Measurements from ENCODE around the gene ACOT7.
A peak's percentile ranks its signal among the peaks of the same experiment; 100 is the strongest.

ACOT7 gene

DNA sequence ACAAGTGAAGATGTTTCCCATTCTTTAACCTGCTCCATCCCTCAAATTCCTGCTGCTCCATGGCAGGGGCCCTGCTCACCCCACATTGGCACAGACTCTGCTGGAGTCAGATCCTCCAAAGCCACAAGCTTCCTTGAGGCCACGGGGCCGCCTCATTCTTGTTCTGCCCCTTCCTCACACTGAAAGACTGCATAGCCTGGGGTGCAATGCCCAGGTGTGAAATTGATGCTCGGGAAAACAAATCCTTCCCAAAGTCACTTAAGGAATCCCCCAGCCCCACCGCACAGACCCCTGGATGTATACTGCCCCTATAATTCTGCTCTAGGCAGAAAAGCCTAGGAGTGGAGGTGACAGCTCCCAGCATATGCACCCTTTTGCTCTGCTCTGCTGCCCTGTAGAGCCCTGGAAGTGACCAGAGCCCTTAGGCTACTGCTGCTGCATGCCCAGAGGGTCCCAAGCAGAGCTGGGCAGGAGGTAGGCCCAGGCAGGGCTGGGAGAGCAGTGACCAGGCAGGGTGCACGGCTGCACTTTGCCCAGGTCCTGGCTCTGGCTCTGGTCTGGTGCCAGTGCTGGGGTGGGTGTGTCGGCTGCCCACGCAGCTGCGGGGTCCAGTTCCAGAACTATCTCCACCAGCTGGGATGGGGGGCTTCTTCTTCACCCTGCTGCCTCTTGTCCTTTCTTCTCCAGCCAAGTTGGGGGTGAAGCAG, 24.5 kb upstream of the ACOT7 start:
- DNase-seq (ENCODE audit: insufficient read length, low spot score) (no peak), FAIRE-seq (no peak)
- no peak for TF ChIP-seq POU2F2 (IDR thresholded peaks at IDR 0.05; ENCODE audit: low read depth, low read length)
- TF ChIP-seq PAX5 (IDR thresholded peaks at IDR 0.05; ENCODE audit: insufficient read depth, low read length, severe bottlenecking), result no peak
- TF ChIP-seq TAF1 (IDR thresholded peaks at IDR 0.05; ENCODE audit: low read depth, low read length), result no peak
- no peak for TF ChIP-seq POLR2A (IDR thresholded peaks at IDR 0.05; ENCODE audit: low read depth, low read length)
- no peak for TF ChIP-seq SPI1 (IDR thresholded peaks at IDR 0.05; ENCODE audit: low read depth, low read length)
- no peak for TF ChIP-seq POLR2AphosphoS5 (IDR thresholded peaks at IDR 0.05; ENCODE audit: low read depth, low read length)

DNA sequence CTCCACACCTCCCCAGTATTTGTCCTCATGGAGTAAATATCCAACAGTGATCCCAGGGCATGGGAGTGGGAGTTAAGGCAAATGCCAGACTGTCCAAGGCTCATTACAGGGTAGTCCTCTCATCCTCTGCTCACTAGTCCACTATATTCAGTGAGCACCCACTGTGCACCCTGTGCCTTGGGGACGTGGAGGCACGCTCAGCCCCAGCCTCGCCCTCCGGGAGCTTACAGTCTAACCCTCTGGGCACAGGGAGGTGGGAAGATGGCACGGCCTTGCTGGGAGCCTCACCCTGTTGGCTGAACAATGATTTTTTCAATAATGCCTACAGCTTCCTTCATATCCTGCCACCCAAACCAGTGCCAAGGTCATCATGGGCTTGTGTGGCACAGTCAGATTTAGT, 23.3 kb upstream of the ACOT7 start:
- FAIRE-seq, result no peak
- TF ChIP-seq POU2F2 (IDR thresholded peaks at IDR 0.05; ENCODE audit: low read depth, low read length), result no peak
- TF ChIP-seq PAX5 (IDR thresholded peaks at IDR 0.05; ENCODE audit: insufficient read depth, low read length, severe bottlenecking), result no peak
- no peak for TF ChIP-seq TAF1 (IDR thresholded peaks at IDR 0.05; ENCODE audit: low read depth, low read length)
- TF ChIP-seq SPI1 (IDR thresholded peaks at IDR 0.05; ENCODE audit: low read depth, low read length), result no peak
- TF ChIP-seq POLR2AphosphoS5 (IDR thresholded peaks at IDR 0.05; ENCODE audit: low read depth, low read length), result no peak
- no peak for TF ChIP-seq POLR2A (IDR thresholded peaks at IDR 0.05; ENCODE audit: low read depth, low read length)
- DNase-seq (ENCODE audit: insufficient read length, low spot score), result no peak

DNA sequence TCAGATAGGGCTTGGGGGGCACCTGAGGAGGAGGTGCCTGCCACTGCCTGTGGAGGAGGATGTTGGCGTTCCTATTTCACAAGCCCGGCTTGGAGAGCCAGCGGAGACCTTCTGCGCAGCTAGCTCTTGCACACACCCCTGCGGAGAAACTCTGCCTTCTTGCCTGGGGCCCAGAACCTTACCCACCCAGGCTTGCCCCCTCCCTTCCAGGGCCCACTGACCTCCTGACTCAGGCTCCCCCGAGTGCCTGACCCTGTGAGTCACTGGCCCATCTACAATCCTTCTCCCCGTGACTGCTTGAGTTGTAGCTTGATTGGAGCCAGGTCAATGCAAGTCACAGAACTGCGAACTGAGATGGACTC, 22.7 kb upstream of the ACOT7 start:
- TF ChIP-seq TAF1 (IDR thresholded peaks at IDR 0.05; ENCODE audit: low read depth, low read length), result no peak
- TF ChIP-seq POLR2A (IDR thresholded peaks at IDR 0.05; ENCODE audit: low read depth, low read length), result no peak
- TF ChIP-seq POLR2AphosphoS5 (IDR thresholded peaks at IDR 0.05; ENCODE audit: low read depth, low read length), result no peak
- TF ChIP-seq SPI1 (IDR thresholded peaks at IDR 0.05; ENCODE audit: low read depth, low read length), result no peak
- no peak for TF ChIP-seq POU2F2 (IDR thresholded peaks at IDR 0.05; ENCODE audit: low read depth, low read length)
- TF ChIP-seq PAX5 (IDR thresholded peaks at IDR 0.05; ENCODE audit: insufficient read depth, low read length, severe bottlenecking), result no peak

DNA sequence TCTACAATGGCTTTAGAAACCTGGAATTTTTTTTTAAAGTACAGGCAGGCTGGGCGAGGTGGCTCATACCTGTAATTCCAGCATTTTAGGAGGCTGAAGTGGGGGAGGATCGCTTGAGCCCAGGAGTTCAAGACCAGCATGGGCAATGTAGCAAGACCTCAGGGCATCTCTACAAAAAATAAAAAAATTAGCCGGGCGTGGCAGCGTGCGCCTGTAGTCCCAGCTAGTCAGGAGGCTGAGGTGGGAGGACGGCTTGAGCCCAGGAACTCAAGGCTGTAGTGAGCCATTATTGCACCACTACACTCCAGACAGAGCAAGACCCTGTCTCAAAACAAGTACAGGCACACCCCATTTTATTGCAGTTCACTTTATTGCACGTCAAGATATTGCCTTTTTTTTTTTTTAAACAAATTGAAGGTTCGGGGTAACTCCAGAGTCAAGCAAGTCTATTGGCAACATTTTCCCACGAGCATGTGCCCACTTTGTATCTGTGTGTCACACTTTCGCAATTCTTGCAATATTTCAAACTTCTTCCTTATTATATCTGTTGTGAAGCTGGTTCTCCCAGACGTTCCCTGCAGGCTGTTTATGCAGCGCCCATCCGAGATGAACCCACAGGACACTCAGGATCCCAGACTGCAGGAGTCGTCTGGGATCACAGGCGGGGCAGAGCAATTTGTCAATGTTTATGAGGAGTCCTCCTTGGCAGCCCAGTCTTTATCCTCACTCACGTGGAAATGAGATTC, 21.5 kb upstream of the ACOT7 start:
- no peak for TF ChIP-seq POU2F2 (IDR thresholded peaks at IDR 0.05; ENCODE audit: low read depth, low read length)
- no peak for TF ChIP-seq SPI1 (IDR thresholded peaks at IDR 0.05; ENCODE audit: low read depth, low read length)
- no peak for TF ChIP-seq POLR2A (IDR thresholded peaks at IDR 0.05; ENCODE audit: low read depth, low read length)
- TF ChIP-seq POLR2AphosphoS5 (IDR thresholded peaks at IDR 0.05; ENCODE audit: low read depth, low read length), result no peak
- no peak for TF ChIP-seq PAX5 (IDR thresholded peaks at IDR 0.05; ENCODE audit: insufficient read depth, low read length, severe bottlenecking)
- TF ChIP-seq TAF1 (IDR thresholded peaks at IDR 0.05; ENCODE audit: low read depth, low read length), result no peak
- no peak for DNase-seq (ENCODE audit: insufficient read length, low spot score)
- peak; percentile 20 for FAIRE-seq

More for the DNA sequence above, 22.7 kb upstream of the ACOT7 start:
- DNase-seq (ENCODE audit: insufficient read length, low spot score) (no peak), FAIRE-seq (no peak)

DNA sequence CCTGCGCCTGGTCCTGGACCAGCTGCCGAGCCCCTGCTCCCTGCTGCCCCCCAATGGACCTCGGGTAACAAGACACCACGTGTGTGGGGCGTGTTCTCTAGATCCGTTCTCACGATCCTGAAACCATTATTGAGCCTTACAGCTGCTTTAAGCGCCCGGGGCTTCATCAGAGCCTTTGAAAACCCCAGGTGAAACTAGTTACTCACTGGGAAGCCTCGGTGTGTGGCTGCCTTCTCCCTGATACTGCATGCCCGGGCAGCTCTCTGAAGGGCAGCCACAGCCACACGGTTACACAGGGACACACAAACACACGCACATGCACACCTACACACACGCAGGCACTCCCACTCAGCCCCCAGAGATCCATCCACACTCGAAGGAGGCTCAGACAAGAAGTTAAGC, 20.9 kb upstream of the ACOT7 start:
- no peak for DNase-seq (ENCODE audit: insufficient read length, low spot score)
- FAIRE-seq, result peak; percentile 76
- peak; percentile 44; the same call in 1 of the 2 replicates for TF ChIP-seq POU2F2 (IDR thresholded peaks at IDR 0.05; ENCODE audit: low read depth, low read length)
- peak; percentile 50; the same call in 1 of the 2 replicates for TF ChIP-seq POLR2A (IDR thresholded peaks at IDR 0.05; ENCODE audit: low read depth, low read length)
- TF ChIP-seq SPI1 (IDR thresholded peaks at IDR 0.05; ENCODE audit: low read depth, low read length), result no peak
- 0 out of 2 replicates have a peak, but pooled peaks have one; percentile 23 for TF ChIP-seq POLR2AphosphoS5 (IDR thresholded peaks at IDR 0.05; ENCODE audit: low read depth, low read length)
- 0 out of 2 replicates have a peak, but pooled peaks have one; percentile 6 for TF ChIP-seq TAF1 (IDR thresholded peaks at IDR 0.05; ENCODE audit: low read depth, low read length)
- peak; percentile 24 for TF ChIP-seq PAX5 (IDR thresholded peaks at IDR 0.05; ENCODE audit: insufficient read depth, low read length, severe bottlenecking)

DNA sequence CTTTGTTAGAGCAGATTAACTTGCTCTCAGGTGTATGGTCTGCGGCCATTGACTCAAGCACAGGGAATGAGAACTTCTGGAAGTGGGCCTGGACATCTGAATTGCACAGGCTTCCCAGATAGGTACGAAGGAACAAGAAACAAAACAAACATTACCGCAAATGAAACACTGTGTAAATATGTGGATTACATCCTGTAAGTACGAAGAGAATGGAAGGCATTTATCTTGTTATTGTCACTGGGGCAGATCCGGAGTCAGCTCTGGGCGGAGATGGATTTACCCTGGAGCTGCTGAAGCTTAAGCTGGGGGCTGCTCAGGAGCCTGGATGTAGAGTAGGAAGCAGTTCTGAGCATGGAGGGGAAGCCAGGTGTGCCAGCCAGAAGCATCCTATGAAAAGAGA, 19.3 kb upstream of the ACOT7 start:
- no peak for DNase-seq (ENCODE audit: insufficient read length, low spot score)
- no peak for FAIRE-seq
- TF ChIP-seq SPI1 (IDR thresholded peaks at IDR 0.05; ENCODE audit: low read depth, low read length), result no peak
- no peak for TF ChIP-seq PAX5 (IDR thresholded peaks at IDR 0.05; ENCODE audit: insufficient read depth, low read length, severe bottlenecking)
- no peak for TF ChIP-seq POU2F2 (IDR thresholded peaks at IDR 0.05; ENCODE audit: low read depth, low read length)
- no peak for TF ChIP-seq TAF1 (IDR thresholded peaks at IDR 0.05; ENCODE audit: low read depth, low read length)
- no peak for TF ChIP-seq POLR2AphosphoS5 (IDR thresholded peaks at IDR 0.05; ENCODE audit: low read depth, low read length)
- no peak for TF ChIP-seq POLR2A (IDR thresholded peaks at IDR 0.05; ENCODE audit: low read depth, low read length)

DNA sequence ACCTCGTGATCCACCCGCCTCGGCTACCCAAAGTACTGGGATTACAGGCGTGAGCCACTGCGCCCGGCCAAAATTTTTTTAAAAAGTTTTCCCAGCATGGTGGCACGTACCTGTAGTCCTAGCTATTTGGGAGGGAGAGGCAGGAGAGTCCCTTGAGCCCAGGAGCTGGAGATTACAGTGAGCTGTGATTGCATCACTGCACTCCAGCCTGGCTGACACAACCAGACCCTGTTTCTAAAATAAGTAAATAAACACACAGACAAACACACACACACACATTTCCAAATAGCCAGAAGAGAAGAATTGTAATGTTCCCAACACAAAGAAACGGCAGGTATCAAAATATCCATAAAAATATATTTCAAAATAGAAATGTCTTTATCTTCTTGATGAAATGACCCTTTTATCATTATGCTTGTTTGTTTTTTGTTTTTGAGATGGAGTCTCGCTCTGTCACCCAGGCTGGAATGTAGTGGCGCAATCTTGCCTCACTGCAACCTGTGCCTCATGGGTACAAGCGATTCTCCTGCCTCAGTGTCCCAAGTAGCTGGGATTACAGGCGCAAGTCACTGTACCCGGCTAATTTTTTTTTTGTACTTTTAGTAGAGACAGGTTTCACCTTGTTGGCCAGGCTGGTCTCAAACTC, 16.8 kb upstream of the ACOT7 start:
- TF ChIP-seq TAF1 (IDR thresholded peaks at IDR 0.05; ENCODE audit: low read depth, low read length) (no peak), POLR2AphosphoS5 (IDR thresholded peaks at IDR 0.05; ENCODE audit: low read depth, low read length) (no peak), SPI1 (IDR thresholded peaks at IDR 0.05; ENCODE audit: low read depth, low read length) (no peak), PAX5 (IDR thresholded peaks at IDR 0.05; ENCODE audit: insufficient read depth, low read length, severe bottlenecking) (no peak), POU2F2 (IDR thresholded peaks at IDR 0.05; ENCODE audit: low read depth, low read length) (no peak), POLR2A (IDR thresholded peaks at IDR 0.05; ENCODE audit: low read depth, low read length) (no peak)
- FAIRE-seq, result no peak
- DNase-seq (ENCODE audit: insufficient read length, low spot score), result no peak

DNA sequence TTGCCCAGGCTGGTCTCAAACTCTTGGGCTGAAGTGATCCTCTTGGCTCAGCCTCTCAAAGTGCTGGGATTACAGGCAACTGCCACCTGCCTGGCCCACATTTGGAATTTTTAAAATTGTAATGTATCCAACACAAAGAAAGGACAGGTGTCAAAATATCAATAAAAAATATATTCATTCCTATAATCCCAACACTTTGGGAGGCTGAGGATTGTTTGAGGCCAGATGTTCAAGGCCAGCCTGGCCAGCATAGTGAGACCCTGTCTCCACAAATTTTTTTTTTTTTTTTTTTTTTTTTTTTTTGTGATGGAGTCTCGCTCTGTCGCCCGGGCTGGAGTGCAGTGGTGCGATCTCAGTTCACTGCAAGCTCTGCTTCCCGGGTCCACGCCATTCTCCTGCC, 16.2 kb upstream of the ACOT7 start:
- TF ChIP-seq TAF1 (IDR thresholded peaks at IDR 0.05; ENCODE audit: low read depth, low read length), result no peak
- TF ChIP-seq POU2F2 (IDR thresholded peaks at IDR 0.05; ENCODE audit: low read depth, low read length), result no peak
- TF ChIP-seq PAX5 (IDR thresholded peaks at IDR 0.05; ENCODE audit: insufficient read depth, low read length, severe bottlenecking), result no peak
- TF ChIP-seq POLR2A (IDR thresholded peaks at IDR 0.05; ENCODE audit: low read depth, low read length), result no peak
- DNase-seq (ENCODE audit: insufficient read length, low spot score) (no peak), FAIRE-seq (no peak)

DNA sequence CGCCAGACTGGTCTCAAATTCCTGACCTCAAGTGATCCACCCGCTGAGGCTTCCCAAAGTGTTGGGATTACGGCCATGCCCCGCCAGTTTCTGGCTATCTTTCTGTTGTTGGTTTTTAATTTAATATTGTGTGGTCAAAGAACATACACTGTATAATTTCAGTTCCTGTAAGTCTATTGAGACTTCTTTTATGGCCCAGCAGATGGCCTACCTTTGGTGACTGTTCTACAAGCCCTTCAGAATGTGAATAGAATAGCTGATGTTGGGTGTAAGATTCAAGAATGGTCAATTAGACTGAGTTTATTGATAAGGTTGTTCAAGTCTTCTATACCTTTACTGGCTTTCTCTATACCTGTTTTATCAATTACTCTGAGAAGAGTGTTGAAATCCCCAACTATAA, 15.5 kb upstream of the ACOT7 start:
- DNase-seq (ENCODE audit: insufficient read length, low spot score) (no peak), FAIRE-seq (no peak)
- TF ChIP-seq TAF1 (IDR thresholded peaks at IDR 0.05; ENCODE audit: low read depth, low read length) (no peak), POU2F2 (IDR thresholded peaks at IDR 0.05; ENCODE audit: low read depth, low read length) (no peak), POLR2AphosphoS5 (IDR thresholded peaks at IDR 0.05; ENCODE audit: low read depth, low read length) (no peak), SPI1 (IDR thresholded peaks at IDR 0.05; ENCODE audit: low read depth, low read length) (0 out of 2 replicates have a peak, but pooled peaks have one; percentile 30), POLR2A (IDR thresholded peaks at IDR 0.05; ENCODE audit: low read depth, low read length) (no peak), PAX5 (IDR thresholded peaks at IDR 0.05; ENCODE audit: insufficient read depth, low read length, severe bottlenecking) (no peak)

Measured in GM12891 (cell line).